Vagina (tissue), 2 donors: ENCODE data around the gene TRIM33.

Experiments
- POLR2A ChIP-seq, 2 donors: fragments of 450-650 bp; IDR thresholded peaks; one replicate each; pipeline ENCODE4 v1.6.1; 2017; ENCODE audit warnings: antibody characterized with exemption in 2 of 2, mild to moderate bottlenecking in 2 of 2, moderate library complexity in 2 of 2
- TF ChIP-seq, protein P1 (sequence below), 3 experiments: fragments of 450-650 bp in 2 of 3; fragments of 200-600 bp in 1 of 3; sonication (generic) in 1 of 3; IDR thresholded peaks; one replicate each; pipeline ENCODE4 v1.5.1; 2017 to 2019; ENCODE audit warnings: antibody characterized with exemption in 3 of 3, mild to moderate bottlenecking in 2 of 3, moderate library complexity in 2 of 3

DNA sequence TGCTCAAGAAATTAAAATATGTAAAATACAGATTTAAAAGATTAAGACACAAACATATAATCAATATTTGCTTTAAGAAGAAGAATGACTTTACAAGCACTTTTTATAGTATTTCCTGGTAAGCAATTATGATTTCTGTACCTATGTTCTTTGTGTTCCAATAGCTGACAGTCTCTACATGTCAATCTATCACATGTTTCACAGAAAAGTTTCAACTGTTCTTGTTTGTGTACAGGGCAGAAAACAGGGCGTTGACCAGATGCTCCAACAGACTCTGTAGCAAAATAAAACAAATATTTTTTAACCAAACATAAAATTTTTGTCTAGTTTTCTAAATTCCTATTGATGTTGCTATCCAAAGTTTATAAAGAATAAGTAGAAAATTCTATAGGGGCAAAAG lies 48.0 kb downstream of the TRIM33 start:
- TF ChIP-seq, protein P1, sequence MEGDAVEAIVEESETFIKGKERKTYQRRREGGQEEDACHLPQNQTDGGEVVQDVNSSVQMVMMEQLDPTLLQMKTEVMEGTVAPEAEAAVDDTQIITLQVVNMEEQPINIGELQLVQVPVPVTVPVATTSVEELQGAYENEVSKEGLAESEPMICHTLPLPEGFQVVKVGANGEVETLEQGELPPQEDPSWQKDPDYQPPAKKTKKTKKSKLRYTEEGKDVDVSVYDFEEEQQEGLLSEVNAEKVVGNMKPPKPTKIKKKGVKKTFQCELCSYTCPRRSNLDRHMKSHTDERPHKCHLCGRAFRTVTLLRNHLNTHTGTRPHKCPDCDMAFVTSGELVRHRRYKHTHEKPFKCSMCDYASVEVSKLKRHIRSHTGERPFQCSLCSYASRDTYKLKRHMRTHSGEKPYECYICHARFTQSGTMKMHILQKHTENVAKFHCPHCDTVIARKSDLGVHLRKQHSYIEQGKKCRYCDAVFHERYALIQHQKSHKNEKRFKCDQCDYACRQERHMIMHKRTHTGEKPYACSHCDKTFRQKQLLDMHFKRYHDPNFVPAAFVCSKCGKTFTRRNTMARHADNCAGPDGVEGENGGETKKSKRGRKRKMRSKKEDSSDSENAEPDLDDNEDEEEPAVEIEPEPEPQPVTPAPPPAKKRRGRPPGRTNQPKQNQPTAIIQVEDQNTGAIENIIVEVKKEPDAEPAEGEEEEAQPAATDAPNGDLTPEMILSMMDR (IDR thresholded peaks at IDR 0.05) = no peak
- TF ChIP-seq POLR2A (IDR thresholded peaks at IDR 0.05) = no peak
